Uterus (tissue), 4 donors: ENCODE results near the gene RNPEP. TPM values are rescaled to one million over a fixed set of nuclear protein-coding genes. Genes with fewer than 3 reads are reported as not detected.

Source experiments
- DNase-seq, 2 donors: peaks; one replicate each; pipeline ENCODE4 v3.0.0-alpha.2; 2019 to 2020
- H3K27ac ChIP-seq, 2 donors: fragments of 200-600 bp; sonication (generic); 1 replicate in 1 of 2; 2 replicates in 1 of 2; pipeline ENCODE4 v1.5.1; 2016 to 2018
- H3K27me3 ChIP-seq, 2 donors: fragments of 200-600 bp; sonication (generic); one replicate each; pipeline ENCODE4 v1.5.1; 2018 to 2019; ENCODE audit warnings: control low read depth in 1 of 2
- H3K36me3 ChIP-seq, 2 donors: fragments of 200-600 bp; sonication (generic); one replicate each; pipeline ENCODE4 v1.5.1; 2019; ENCODE audit warnings: control low read depth in 1 of 2
- H3K4me1 ChIP-seq, 2 donors: fragments of 200-600 bp; sonication (generic); one replicate each; pipeline ENCODE4 v1.5.1; 2018 to 2019; ENCODE audit warnings: control low read depth in 1 of 2
- H3K4me3 ChIP-seq, 2 donors: fragments of 200-600 bp; sonication (generic); 1 replicate in 1 of 2; 2 replicates in 1 of 2; pipeline ENCODE4 v1.5.1; 2018 to 2019; ENCODE audit warnings: mild to moderate bottlenecking in 1 of 2
- H3K9me3 ChIP-seq, 2 donors: fragments of 200-600 bp; sonication (generic); one replicate each; pipeline ENCODE4 v1.5.1; 2019; ENCODE audit warnings: control low read depth in 1 of 2
- POLR2A ChIP-seq, 2 donors: fragments of 450-650 bp; IDR thresholded peaks; one replicate each; pipeline ENCODE4 v1.6.1; 2016; ENCODE audit warnings: antibody characterized with exemption in 2 of 2, mild to moderate bottlenecking in 1 of 2, moderate library complexity in 1 of 2
- intact Hi-C: fragments of 100-400 bp; cut with DNase I; formaldehyde crosslinking; loops from one replicate; pipeline ENCODE4 v1.15.1; 2023; ENCODE audit warnings: low total_unique reads
- total RNA-seq, 4 donors: library from RNA; depleted of rRNA in 3 of 4; stranded (reverse); fragments of >200 nt in 3 of 4; gene quantifications; one replicate each; pipeline versions ENCODE4 v1.1.0 to v1.2.4, GENCODE V29; 2014 to 2023
- TF ChIP-seq, protein P1 (sequence below), 4 experiments: fragments of 200-600 bp in 2 of 4; fragments of 450-650 bp in 2 of 4; sonication (generic) in 2 of 4; IDR thresholded peaks; one replicate each; pipeline ENCODE4 v1.5.1; 2016 to 2019; ENCODE audit warnings: antibody characterized with exemption in 4 of 4, mild to moderate bottlenecking in 2 of 4, moderate library complexity in 1 of 4
- donor health status: DM: yes; HTN: yes; CAD: no.

Gene RNPEP
- total RNA-seq, 4 donors from 2014 or later, result 17.9 to 64.8 (median 41.7) TPM

DNA sequence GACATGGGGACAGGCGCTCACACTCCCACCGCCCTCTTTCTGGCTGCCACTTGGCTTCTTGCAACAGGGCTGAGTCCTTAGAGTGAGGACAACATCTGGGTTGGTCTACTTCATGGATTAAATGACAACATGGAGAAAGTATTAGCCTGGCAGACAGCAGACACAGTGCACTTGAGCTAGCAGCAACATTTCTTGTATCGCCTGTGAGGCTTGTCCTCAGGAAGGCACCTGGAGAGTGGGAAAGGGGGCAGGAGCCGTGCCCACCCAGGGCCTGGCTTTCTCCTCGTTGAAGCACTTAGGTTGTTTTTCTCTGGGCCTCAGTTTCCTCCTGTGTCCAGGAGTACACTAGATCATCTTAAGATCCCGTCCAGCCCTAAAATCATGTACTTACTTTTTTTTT is 31.6 kb downstream of the RNPEP start:
- Histone ChIP-seq H3K36me3 (no peaks in the 10 kb centered on the region), H3K4me1 (no peaks in the 10 kb centered on the region), H3K9me3 (no peaks in the 10 kb centered on the region), H3K27ac (no peak overlapping the region), H3K27me3 (no peaks in the 10 kb centered on the region), H3K4me3 (no peak overlapping the region)
- no peak for DNase-seq
- TF ChIP-seq, protein P1, sequence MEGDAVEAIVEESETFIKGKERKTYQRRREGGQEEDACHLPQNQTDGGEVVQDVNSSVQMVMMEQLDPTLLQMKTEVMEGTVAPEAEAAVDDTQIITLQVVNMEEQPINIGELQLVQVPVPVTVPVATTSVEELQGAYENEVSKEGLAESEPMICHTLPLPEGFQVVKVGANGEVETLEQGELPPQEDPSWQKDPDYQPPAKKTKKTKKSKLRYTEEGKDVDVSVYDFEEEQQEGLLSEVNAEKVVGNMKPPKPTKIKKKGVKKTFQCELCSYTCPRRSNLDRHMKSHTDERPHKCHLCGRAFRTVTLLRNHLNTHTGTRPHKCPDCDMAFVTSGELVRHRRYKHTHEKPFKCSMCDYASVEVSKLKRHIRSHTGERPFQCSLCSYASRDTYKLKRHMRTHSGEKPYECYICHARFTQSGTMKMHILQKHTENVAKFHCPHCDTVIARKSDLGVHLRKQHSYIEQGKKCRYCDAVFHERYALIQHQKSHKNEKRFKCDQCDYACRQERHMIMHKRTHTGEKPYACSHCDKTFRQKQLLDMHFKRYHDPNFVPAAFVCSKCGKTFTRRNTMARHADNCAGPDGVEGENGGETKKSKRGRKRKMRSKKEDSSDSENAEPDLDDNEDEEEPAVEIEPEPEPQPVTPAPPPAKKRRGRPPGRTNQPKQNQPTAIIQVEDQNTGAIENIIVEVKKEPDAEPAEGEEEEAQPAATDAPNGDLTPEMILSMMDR (IDR thresholded peaks at IDR 0.05), result no peak
- TF ChIP-seq POLR2A (IDR thresholded peaks at IDR 0.05), result no peak
- intact Hi-C loops, result no loop called here

DNA sequence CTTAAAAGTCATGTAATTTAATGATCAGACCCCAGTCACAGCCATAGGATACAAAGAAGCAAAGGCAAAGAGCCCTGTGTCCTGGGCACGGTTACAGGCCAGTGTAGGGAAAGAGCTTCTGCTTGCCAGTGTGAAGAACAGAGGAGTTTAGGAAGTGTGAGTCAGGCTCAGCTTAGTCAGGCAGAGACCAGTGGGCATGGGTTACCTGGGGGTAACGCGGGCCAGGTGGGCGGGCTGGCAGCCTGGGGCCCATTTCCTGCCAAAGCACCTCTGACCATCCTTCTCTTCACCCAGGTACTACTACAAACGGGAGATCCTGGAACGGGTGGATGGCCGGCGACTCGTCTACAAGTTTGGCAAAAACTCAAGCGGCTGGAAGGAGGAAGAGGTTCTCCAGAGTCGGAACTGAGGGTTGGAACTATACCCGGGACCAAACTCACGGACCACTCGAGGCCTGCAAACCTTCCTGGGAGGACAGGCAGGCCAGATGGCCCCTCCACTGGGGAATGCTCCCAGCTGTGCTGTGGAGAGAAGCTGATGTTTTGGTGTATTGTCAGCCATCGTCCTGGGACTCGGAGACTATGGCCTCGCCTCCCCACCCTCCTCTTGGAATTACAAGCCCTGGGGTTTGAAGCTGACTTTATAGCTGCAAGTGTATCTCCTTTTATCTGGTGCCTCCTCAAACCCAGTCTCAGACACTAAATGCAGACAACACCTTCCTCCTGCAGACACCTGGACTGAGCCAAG is 32.6 kb downstream of the RNPEP start:
- Histone ChIP-seq H3K36me3 (no peaks in the 10 kb centered on the region), H3K27me3 (no peaks in the 10 kb centered on the region), H3K27ac (no peak overlapping the region), H3K4me1 (no peaks in the 10 kb centered on the region), H3K4me3 (no peak overlapping the region), H3K9me3 (no peaks in the 10 kb centered on the region)
- no peak for TF ChIP-seq POLR2A (IDR thresholded peaks at IDR 0.05)
- TF ChIP-seq, protein P1 (IDR thresholded peaks at IDR 0.05), result no peak
- intact Hi-C loops, result loop anchor here (5.0 kb wide), 1 partner anchor 107 kb away; the partner anchor contains the start of gene GPR37L1
- DNase-seq, result no peak

DNA sequence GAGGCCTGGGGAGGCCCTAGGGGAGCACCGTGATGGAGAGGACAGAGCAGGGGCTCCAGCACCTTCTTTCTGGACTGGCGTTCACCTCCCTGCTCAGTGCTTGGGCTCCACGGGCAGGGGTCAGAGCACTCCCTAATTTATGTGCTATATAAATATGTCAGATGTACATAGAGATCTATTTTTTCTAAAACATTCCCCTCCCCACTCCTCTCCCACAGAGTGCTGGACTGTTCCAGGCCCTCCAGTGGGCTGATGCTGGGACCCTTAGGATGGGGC is 33.2 kb downstream of the RNPEP start:
- DNase-seq, result no peak
- Histone ChIP-seq H3K4me1 (no peaks in the 10 kb centered on the region), H3K36me3 (no peaks in the 10 kb centered on the region), H3K4me3 (no peak overlapping the region), H3K27ac (no peak overlapping the region), H3K27me3 (no peaks in the 10 kb centered on the region), H3K9me3 (no peaks in the 10 kb centered on the region)
- intact Hi-C loops, result loop anchor here (5.0 kb wide), 1 partner anchor 107 kb away; the partner anchor contains the start of gene GPR37L1
- TF ChIP-seq, protein P1 (IDR thresholded peaks at IDR 0.05), result no peak
- TF ChIP-seq POLR2A (IDR thresholded peaks at IDR 0.05), result no peak

DNA sequence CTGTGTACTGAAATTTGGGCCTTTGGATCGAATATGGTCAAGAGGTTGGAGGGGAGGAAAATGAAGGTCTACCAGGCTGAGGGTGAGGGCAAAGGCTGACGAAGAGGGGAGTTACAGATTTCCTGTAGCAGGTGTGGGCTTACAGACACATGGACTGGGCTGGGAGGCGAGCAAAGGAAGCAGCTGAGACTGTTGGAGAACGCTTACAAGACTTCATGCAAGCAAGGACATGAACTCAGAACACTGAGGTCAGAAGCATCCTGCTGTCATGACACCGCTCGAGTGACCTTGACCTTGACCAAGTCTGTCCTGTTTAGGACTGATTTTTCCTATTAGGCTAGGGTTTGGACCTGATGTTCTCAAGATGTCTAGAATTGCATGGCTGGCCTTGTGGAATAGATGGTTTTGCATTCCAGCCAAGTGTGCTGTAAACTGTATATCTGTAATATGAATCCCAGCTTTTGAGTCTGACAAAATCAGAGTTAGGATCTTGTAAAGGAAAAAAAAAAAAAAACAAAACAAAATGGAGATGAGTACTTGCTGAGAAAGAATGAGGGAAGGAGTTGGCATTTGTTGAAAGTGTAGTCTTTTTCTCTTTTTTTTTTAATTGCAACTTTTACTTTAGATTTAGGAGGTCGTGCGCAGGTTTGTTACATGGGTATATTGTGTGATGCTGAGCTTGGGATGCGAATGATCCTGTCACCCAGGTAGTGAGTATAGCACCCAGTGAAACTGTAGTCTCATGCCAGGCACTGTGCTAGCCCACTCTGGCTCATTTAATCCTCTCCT is 33.8 kb downstream of the RNPEP start:
- Histone ChIP-seq H3K4me3 (no peak overlapping the region), H3K27ac (no peak overlapping the region), H3K27me3 (no peaks in the 10 kb centered on the region), H3K4me1 (no peaks in the 10 kb centered on the region), H3K36me3 (no peaks in the 10 kb centered on the region), H3K9me3 (no peaks in the 10 kb centered on the region)
- TF ChIP-seq POLR2A (IDR thresholded peaks at IDR 0.05), result no peak
- TF ChIP-seq, protein P1 (IDR thresholded peaks at IDR 0.05), result no peak
- intact Hi-C loops, result loop anchor here (5.0 kb wide), 1 partner anchor 106 kb away; the partner anchor contains the start of gene GPR37L1
- no peak for DNase-seq
